GM06990 (cell line): ENCODE data around the gene P2RY11.

Experiments used
- DNase-seq: peaks from one replicate; pipeline ENCODE4 v3.0.0-alpha.2; 2011; ENCODE audit not compliant: insufficient read length; ENCODE audit errors: extremely low read depth
- H3K27me3 ChIP-seq: replicated peaks from 2 replicates; pipeline ENCODE4 v1.6.0; 2011; ENCODE audit warnings: low read length; ENCODE audit not compliant: control insufficient read depth, insufficient read depth
- H3K36me3 ChIP-seq: 2 replicates; pipeline ENCODE4 v1.5.1; 2011; ENCODE audit warnings: low read length; ENCODE audit not compliant: control insufficient read depth, insufficient read depth
- H3K4me3 ChIP-seq: replicated peaks from 2 replicates; pipeline ENCODE4 v1.5.1; 2011; ENCODE audit warnings: low read depth, mild to moderate bottlenecking, control low read depth, low read length
- TF ChIP-seq, protein P1 (sequence below): IDR thresholded peaks from 2 replicates; pipeline ENCODE4 v1.5.1; 2011; ENCODE audit warnings: low read length, control low read depth, mild to moderate bottlenecking, inconsistent platforms; ENCODE audit not compliant: insufficient read depth, poor library complexity, severe bottlenecking

P2RY11 gene

DNA sequence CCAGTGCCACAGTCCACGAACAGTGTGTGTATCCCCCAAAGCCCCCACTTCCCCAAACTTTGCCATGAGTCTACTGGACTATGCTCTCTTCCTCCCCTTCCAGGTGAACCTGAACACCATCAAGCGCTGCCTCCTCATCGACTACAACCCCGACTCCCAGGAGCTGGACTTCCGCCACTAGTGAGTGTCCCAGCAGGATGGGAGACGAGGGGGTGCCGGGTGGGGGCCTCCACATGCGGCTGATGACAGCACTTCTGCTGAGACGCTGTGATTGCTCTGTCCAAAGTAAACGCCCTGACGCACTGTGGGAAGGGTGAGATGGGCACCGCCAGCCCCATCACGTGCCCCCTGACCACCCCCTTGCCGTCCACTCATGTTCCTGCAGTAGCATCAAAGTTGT is 2.0 kb upstream of the P2RY11 start:
- TF ChIP-seq, protein P1, sequence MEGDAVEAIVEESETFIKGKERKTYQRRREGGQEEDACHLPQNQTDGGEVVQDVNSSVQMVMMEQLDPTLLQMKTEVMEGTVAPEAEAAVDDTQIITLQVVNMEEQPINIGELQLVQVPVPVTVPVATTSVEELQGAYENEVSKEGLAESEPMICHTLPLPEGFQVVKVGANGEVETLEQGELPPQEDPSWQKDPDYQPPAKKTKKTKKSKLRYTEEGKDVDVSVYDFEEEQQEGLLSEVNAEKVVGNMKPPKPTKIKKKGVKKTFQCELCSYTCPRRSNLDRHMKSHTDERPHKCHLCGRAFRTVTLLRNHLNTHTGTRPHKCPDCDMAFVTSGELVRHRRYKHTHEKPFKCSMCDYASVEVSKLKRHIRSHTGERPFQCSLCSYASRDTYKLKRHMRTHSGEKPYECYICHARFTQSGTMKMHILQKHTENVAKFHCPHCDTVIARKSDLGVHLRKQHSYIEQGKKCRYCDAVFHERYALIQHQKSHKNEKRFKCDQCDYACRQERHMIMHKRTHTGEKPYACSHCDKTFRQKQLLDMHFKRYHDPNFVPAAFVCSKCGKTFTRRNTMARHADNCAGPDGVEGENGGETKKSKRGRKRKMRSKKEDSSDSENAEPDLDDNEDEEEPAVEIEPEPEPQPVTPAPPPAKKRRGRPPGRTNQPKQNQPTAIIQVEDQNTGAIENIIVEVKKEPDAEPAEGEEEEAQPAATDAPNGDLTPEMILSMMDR = no peak
- no peak for DNase-seq
- peaks cover 45% of the 10 kb centered on the region for H3K36me3 ChIP-seq
- H3K4me3 ChIP-seq = no peak overlapping the region; the same call in 1 of the 2 replicates
- H3K27me3 ChIP-seq = no peaks in the 10 kb centered on the region

DNA sequence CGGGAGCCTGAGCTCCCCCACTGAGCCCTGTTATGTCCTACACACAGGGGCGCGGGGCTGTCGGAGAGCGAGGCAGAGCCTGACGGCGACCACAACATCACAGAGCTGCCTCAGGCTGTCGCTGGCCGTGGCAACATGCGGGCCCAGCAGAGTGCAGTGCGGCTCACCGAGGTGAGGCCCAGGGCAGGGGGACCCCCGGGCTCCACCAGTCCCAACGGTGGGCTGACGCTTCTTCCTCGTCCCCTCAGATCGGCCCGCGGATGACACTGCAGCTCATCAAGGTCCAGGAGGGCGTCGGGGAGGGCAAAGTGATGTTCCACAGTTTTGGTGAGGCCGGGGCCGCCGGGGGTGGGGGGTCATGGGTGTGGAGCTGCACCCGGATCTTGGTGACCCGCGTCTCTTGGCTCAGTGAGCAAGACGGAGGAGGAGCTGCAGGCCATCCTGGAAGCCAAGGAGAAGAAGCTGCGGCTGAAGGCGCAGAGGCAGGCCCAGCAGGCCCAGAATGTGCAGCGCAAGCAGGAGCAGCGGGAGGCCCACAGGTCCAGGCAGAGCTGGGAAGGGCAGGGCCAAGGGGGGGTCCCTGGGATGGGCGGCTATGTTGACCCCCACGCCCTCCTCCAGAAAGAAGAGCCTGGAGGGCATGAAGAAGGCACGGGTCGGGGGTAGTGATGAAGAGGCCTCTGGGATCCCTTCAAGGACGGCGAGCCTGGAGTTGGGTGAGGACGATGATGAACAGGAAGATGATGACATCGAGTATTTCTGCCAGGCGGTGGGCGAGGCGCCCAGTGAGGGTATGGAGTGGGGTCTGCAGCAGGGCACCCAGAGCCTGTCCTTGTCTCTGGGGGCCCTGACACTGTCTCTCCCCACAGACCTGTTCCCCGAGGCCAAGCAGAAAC is 1.2 kb upstream of the P2RY11 start:
- Histone ChIP-seq H3K4me3 (peak overlapping the region; percentile 42), H3K36me3 (peaks cover 50% of the 10 kb centered on the region), H3K27me3 (no peaks in the 10 kb centered on the region)
- TF ChIP-seq, protein P1 = no peak
- no peak for DNase-seq

DNA sequence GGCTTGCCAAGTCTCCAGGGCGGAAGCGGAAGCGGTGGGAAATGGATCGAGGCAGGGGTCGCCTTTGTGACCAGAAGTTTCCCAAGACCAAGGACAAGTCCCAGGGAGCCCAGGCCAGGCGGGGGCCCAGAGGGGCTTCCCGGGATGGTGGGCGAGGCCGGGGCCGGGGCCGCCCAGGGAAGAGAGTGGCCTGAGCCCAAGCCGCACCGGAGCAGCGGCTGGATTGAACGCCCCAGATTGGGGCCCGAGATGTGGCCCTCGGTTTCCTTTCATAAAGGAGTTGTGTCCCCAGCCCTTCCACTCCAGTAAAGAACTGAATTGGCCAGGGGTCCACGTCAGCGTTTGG is 548 bp upstream of the P2RY11 start:
- Histone ChIP-seq H3K27me3 (no peaks in the 10 kb centered on the region), H3K4me3 (peak overlapping the region; percentile 50), H3K36me3 (peaks cover 55% of the 10 kb centered on the region)
- DNase-seq = no peak
- TF ChIP-seq, protein P1 = no peak

DNA sequence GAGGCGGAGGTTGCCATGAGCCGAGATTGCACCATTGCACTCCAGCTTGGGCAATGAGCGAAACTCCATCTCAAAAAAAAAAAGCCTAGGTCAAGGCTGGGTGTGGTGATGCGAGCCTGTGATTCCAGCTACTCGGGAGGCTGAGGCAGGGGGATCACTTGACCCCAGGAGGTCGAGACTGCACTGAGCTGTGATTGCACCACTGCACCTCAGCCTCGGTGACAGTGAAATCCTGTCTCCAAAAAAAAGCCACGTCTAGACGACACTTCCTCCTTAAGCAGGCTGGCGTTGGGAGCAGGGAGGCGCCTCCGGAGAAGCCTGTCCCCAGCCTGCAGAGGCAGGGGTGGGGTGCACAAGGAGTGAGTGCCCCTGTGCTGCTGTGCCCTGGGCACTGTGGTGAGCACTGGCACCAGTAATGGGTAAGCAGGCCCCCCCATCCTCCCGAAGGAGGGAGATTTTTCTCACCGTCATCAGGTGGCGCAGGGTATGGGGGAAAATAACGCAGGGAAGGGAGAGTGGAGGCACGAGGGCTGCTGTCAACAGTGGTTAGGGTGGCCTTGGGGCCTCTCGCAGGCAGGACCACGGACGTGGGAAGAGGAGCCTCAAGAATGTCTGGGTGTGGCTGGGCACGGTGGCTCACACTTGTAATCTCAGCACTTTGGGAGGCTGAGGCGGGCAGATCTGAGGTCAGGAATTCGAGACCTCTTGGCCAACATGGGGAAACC is 706 bp downstream of the P2RY11 start:
- Histone ChIP-seq H3K36me3 (peaks cover 66% of the 10 kb centered on the region), H3K4me3 (peak overlapping the region; percentile 3), H3K27me3 (no peaks in the 10 kb centered on the region)
- TF ChIP-seq, protein P1 = no peak
- DNase-seq = peak; percentile 42

DNA sequence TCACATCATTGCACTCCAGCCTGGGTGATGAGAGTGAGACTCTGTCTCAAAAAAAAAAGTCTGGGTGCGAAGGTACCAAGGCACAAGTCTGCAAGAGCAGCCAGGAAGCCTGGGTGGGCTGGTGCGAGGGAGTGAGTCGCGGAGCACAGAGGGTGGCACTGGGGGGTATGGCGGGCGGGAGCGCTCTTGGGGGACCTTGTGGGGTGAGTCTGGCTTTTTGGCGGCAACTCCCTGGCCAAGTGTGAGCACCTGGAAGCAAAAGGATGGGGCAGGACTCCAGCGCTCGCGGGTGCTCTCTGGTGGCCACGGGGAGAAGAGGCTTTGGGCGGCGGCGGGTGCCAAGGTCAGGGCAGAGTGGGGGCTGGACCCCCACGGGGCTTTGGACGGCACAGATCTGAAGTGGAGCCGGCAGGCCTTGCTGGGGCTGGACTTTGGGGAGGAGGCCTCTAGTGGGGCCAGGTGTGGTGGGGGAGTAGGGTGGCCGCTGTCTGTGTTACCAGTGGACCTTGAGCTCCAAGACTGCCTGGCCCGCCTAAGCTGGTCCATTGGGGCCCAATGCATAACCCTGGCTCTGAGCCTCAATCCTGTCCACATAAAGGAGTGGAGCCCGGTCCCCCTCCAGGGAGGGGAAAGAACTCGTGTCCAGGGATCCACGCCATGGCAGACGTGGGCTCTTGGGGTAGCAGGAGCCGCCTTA is 1.6 kb downstream of the P2RY11 start:
- DNase-seq = peak; percentile 82
- H3K4me3 ChIP-seq = no peak overlapping the region; the same call in 1 of the 2 replicates
- peaks cover 64% of the 10 kb centered on the region for H3K36me3 ChIP-seq
- TF ChIP-seq, protein P1 = peak; percentile 94
- H3K27me3 ChIP-seq = no peaks in the 10 kb centered on the region
